ENCODE measurements around the gene GALNT9.

DNA sequence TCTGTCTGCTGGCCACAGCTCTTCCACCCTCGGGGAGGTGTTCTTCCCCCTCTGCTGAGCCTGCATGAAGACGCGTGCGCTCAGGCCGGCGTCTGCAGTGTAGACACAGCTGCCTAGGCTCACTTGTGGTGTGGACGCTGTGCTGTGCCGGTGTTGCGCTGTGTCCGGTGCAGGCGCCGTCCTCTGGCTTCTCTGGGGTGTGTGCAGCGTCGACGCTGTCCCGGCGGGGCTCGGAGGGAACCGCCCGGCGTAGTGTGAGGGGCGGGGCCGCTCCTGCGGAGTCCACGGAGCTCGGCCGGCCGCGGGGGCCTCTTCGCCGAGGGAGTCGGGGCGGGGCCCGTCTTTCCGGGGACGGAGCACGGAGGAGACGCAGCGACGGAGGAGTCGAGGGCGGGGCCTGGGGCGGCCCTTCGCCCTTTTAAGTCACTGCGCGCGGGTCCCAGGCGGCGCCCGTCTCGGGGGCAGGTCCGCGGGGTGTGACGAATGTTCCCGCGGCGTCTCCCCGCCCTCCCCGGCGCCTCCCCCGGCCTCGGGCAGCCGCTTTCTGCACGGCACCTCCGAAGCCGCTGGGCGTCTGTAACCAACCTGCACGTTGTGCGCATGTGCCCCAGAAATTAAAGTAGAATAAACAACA, 139.9 kb downstream of the GALNT9 start:
- TF ChIP-seq RFX5 (IDR thresholded peaks at IDR 0.05; ENCODE audit: low read length) (no peak), TCF12 (IDR thresholded peaks at IDR 0.05) (no peak), EZH2phosphoT487 (IDR thresholded peaks at IDR 0.05; ENCODE audit: borderline replicate concordance, low read depth) (no peak), JUND (IDR thresholded peaks at IDR 0.05) (no peak), SMC3 (IDR thresholded peaks at IDR 0.05; ENCODE audit: low read depth, low read length) (no peak), YY1 (IDR thresholded peaks at IDR 0.05; ENCODE audit: low read depth) (no peak), GABPA (IDR thresholded peaks at IDR 0.05; ENCODE audit: low read depth) (no peak), TAF1 (IDR thresholded peaks at IDR 0.05; ENCODE audit: borderline replicate concordance, low read depth, low read length) (no peak), SIN3A (IDR thresholded peaks at IDR 0.05; ENCODE audit: borderline replicate concordance, low read depth, low read length) (no peak), RAD21 (IDR thresholded peaks at IDR 0.05; ENCODE audit: low read length) (no peak)
- TF ChIP-seq, protein P1, sequence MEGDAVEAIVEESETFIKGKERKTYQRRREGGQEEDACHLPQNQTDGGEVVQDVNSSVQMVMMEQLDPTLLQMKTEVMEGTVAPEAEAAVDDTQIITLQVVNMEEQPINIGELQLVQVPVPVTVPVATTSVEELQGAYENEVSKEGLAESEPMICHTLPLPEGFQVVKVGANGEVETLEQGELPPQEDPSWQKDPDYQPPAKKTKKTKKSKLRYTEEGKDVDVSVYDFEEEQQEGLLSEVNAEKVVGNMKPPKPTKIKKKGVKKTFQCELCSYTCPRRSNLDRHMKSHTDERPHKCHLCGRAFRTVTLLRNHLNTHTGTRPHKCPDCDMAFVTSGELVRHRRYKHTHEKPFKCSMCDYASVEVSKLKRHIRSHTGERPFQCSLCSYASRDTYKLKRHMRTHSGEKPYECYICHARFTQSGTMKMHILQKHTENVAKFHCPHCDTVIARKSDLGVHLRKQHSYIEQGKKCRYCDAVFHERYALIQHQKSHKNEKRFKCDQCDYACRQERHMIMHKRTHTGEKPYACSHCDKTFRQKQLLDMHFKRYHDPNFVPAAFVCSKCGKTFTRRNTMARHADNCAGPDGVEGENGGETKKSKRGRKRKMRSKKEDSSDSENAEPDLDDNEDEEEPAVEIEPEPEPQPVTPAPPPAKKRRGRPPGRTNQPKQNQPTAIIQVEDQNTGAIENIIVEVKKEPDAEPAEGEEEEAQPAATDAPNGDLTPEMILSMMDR (IDR thresholded peaks at IDR 0.05) = no peak
- TF ChIP-seq, protein P2, sequence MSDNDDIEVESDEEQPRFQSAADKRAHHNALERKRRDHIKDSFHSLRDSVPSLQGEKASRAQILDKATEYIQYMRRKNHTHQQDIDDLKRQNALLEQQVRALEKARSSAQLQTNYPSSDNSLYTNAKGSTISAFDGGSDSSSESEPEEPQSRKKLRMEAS (IDR thresholded peaks at IDR 0.05; ENCODE audit: low read depth) = no peak
- TF ChIP-seq, protein P3, sequence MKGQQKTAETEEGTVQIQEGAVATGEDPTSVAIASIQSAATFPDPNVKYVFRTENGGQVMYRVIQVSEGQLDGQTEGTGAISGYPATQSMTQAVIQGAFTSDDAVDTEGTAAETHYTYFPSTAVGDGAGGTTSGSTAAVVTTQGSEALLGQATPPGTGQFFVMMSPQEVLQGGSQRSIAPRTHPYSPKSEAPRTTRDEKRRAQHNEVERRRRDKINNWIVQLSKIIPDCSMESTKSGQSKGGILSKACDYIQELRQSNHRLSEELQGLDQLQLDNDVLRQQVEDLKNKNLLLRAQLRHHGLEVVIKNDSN (IDR thresholded peaks at IDR 0.05; ENCODE audit: borderline replicate concordance, low read depth) = no peak

Measured in SK-N-SH (cell line).